T-helper 2 cell treated with Interferon-gamma antibody and Interleukin-4, amounts not matched to agents 5 μg/mL and 100 μg/mL, for 36 hours (primary cell): Measurements from ENCODE around the gene TP73.

ENCODE experiments used
- DNase-seq: peaks from one replicate; pipeline ENCODE4 v3.0.0; 2021; ENCODE audit warnings: low spot score
- H3K27ac Mint-ChIP-seq: one replicate; pipeline ENCODE4 v1.8.0; 2021; ENCODE audit warnings: mild to moderate bottlenecking, mixed read lengths
- H3K27me3 Mint-ChIP-seq: one replicate; pipeline ENCODE4 v1.8.0; 2021; ENCODE audit warnings: low read depth, mixed read lengths
- H3K36me3 Mint-ChIP-seq: one replicate; pipeline ENCODE4 v1.8.0; 2021; ENCODE audit warnings: low read depth, mixed read lengths
- H3K4me1 Mint-ChIP-seq: one replicate; pipeline ENCODE4 v1.8.0; 2021; ENCODE audit warnings: low read depth, mixed read lengths
- H3K4me3 Mint-ChIP-seq: one replicate; pipeline ENCODE4 v1.8.0; 2022; ENCODE audit warnings: mild to moderate bottlenecking, moderate library complexity, mixed read lengths
- H3K9me3 Mint-ChIP-seq: one replicate; pipeline ENCODE4 v1.8.0; 2021; ENCODE audit warnings: mixed read lengths

The TP73 gene

DNA sequence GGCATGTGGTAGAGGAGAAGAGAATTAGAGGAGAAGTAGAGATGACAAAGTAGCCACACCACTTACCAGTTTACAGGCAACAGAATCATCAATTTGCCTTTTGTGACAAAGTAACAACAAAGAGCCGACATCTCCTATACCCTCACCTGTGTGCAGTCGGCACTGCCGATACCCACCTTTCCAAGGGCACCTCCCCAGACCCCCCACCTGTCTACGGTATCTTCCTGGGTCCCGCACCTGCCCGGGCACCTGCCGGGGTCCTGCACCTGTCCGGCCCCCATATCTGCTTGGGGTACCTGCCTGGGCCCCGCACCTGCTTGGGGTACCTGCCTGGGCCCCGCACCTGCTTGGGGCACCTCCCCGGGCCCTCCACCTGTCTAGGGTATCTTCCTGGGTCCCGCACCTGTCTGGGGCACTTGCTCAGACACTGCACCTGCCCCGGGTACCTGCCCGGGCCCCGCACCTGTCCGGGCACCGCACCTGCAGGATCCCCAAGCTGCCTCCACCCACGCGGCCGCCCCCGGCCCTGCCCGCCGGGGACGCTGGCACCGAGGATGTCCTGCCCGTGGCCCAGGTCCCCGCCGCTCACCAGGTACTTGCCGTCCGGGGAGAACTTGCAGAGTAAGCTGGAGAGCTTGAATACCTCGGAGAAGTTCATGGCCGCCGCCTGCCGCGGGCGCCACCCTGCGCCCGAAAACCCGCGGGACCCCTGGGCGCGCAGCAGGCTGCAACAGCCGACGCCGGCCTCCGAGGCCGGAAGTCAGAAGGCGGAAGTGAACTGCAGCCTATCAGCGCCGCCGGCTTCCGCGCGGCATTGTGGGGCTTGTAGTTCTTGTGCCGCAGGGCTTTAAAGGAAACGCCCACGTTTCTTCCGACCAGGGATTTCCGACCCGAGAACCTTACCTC lies 2.7 kb upstream of the TP73 start, which contains the start of gene WRAP73:
Gene WRAP73, minus strand, starts transcription at position 762 of the 906 bp plus-strand sequence. Its CDS starts 104 bp downstream, at position 658.
- DNase-seq = peak; percentile 93
- Mint-ChIP-seq H3K27me3 (peaks cover 25% of the 10 kb centered on the region), H3K4me1 (peaks cover 17% of the 10 kb centered on the region), H3K36me3 (peaks cover 12% of the 10 kb centered on the region), H3K4me3 (peak within 1 kb of the TSS; percentile 82), H3K9me3 (no peaks in the 10 kb centered on the region), H3K27ac (peak within 1 kb of the TSS; percentile 41)

GRCh38 chr1:3650248-3651025 lies 1.9 kb upstream of the TP73 start:
- DNase-seq = no peak
- H3K27ac Mint-ChIP-seq = no peak overlapping the region
- peaks cover 17% of the 10 kb centered on the region for H3K4me1 Mint-ChIP-seq
- no peaks in the 10 kb centered on the region for H3K9me3 Mint-ChIP-seq
- peak overlapping the region; percentile 82 for H3K4me3 Mint-ChIP-seq
- H3K36me3 Mint-ChIP-seq = peaks cover 12% of the 10 kb centered on the region
- peaks cover 33% of the 10 kb centered on the region for H3K27me3 Mint-ChIP-seq

DNA sequence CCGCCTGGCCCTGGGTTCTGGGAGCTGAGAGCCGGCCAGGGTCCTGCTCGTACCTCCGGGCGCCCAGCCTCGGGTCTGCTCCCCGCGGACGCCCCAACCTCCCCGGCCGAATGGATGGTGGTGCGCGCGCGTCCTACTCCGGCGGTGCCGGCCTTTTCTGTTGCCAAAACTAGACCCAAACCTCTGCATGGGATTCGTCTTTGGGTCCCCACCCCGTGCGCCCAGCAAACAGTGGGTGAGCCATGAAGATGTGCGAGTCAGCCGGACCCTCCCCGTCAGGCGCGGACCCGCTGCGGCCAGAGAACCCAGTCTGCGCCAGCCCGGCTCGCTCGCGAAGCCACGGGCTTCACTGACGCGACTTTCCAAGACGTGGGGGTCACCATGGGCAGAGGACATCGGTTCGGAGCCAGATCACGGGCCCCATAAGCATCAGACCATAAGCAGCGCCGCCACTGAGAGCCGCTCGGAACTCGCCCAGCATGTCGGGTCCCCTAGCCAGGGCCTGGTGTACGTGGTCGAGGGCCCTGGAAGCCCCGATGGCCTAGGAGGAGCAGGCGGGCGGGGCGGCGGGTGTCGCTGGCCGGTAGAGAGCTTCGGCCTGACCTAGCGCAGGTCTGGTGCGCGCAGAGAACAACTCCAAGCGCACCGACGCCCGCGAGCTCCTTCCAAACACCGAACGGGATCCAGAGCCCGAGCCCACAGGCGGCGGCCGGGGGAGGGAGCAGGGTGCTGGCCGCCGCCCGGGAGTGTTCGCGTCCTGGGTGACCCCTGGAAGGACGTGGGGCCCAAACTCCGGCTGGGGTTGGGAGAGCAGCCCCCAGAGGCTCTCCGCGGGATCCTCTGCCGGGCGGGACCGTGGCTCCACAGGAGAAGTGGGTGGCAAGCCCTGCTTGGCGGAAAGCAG lies 1.0 kb upstream of the TP73 start:
- peaks cover 40% of the 10 kb centered on the region for H3K27me3 Mint-ChIP-seq
- H3K9me3 Mint-ChIP-seq = no peaks in the 10 kb centered on the region
- peaks cover 17% of the 10 kb centered on the region for H3K4me1 Mint-ChIP-seq
- H3K4me3 Mint-ChIP-seq = peak overlapping the region; percentile 42
- no peak for DNase-seq
- peaks cover 9% of the 10 kb centered on the region for H3K36me3 Mint-ChIP-seq
- H3K27ac Mint-ChIP-seq = no peak overlapping the region

- H3K27me3 Mint-ChIP-seq = peaks cover 49% of the 10 kb centered on the region
Observed at GRCh38 chr1:3652548-3653285, 401 bp downstream of the TP73 start.

DNA sequence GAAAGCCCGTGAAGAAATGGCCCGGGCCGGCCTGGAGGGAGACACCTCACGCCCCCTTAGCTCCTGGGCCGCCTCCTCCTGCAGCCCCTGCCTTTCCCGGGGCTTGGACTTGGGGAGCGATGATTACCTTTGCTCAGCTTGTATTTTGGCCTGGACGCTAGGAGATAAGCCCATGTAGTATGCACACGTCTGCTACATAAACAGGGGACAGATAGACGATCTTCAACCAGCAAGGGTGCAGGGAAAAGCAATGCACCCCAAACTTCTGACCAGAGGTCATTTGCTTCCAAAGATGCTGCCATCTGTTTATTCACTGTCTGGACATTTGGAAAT lies 936 bp downstream of the TP73 start:
- H3K4me3 Mint-ChIP-seq = peak overlapping the region; percentile 32
- H3K27me3 Mint-ChIP-seq = peaks cover 53% of the 10 kb centered on the region
- peaks cover 12% of the 10 kb centered on the region for H3K4me1 Mint-ChIP-seq
- DNase-seq = no peak
- no peaks in the 10 kb centered on the region for H3K9me3 Mint-ChIP-seq
- no peaks in the 10 kb centered on the region for H3K36me3 Mint-ChIP-seq
- no peak overlapping the region for H3K27ac Mint-ChIP-seq

More at GRCh38 chr1:3652548-3653285, 401 bp downstream of the TP73 start:
- H3K27ac Mint-ChIP-seq = no peak overlapping the region
- peaks cover 5% of the 10 kb centered on the region for H3K36me3 Mint-ChIP-seq
- H3K4me1 Mint-ChIP-seq = peaks cover 16% of the 10 kb centered on the region
- DNase-seq = peak; percentile 15
- peak overlapping the region; percentile 21 for H3K4me3 Mint-ChIP-seq
- H3K9me3 Mint-ChIP-seq = no peaks in the 10 kb centered on the region

DNA sequence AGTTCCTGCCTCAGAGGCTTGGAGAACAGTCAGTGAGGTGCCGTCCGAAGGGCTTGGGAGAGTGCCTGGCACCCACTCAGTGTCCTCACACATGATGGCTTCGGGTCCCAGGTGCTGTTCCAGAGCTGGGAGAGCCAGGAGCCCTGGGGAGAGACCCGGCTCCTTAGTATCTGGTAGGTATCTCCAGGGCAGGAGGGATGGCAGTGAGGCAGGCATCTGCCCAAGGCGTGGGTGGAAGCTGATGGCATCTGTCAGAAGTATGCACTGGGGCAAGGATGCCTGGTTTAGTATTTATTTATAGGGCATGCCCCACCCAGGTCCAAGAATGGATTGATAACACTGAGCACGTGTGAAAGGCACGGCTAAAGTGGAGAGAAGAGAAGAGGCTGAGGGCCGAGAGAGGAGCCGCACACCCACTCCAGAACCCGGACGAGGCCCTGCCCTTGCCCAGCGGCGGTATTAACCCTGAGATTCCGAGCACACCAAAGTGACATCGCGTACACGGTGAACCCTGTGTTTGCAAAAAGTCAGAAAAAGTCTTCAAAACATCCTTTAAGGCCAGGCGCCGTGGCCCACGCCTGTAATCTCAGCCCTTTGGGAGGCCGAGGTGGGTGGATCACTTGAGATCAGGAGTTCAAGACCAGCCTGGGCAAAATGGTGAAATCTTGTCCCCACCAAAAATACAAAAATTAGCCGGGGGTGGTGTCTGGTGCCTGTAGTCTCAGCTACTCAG lies 2.4 kb downstream of the TP73 start:
- no peaks in the 10 kb centered on the region for H3K9me3 Mint-ChIP-seq
- no peak overlapping the region for H3K27ac Mint-ChIP-seq
- H3K4me3 Mint-ChIP-seq = no peak overlapping the region
- H3K4me1 Mint-ChIP-seq = peaks cover 2% of the 10 kb centered on the region
- DNase-seq = no peak
- no peaks in the 10 kb centered on the region for H3K36me3 Mint-ChIP-seq
- H3K27me3 Mint-ChIP-seq = peaks cover 57% of the 10 kb centered on the region

- Mint-ChIP-seq H3K27ac (no peak overlapping the region), H3K4me1 (no peaks in the 10 kb centered on the region), H3K36me3 (no peaks in the 10 kb centered on the region), H3K9me3 (no peaks in the 10 kb centered on the region), H3K4me3 (no peak overlapping the region), H3K27me3 (peaks cover 48% of the 10 kb centered on the region)
- no peak for DNase-seq
Observed at GRCh38 chr1:3656450-3657095, 4.3 kb downstream of the TP73 start.

- no peaks in the 10 kb centered on the region for H3K4me1 Mint-ChIP-seq
- H3K36me3 Mint-ChIP-seq = no peaks in the 10 kb centered on the region
- no peak for DNase-seq
- no peaks in the 10 kb centered on the region for H3K9me3 Mint-ChIP-seq
- H3K4me3 Mint-ChIP-seq = no peak overlapping the region
- no peak overlapping the region for H3K27ac Mint-ChIP-seq
- H3K27me3 Mint-ChIP-seq = peaks cover 48% of the 10 kb centered on the region
Observed at GRCh38 chr1:3657096-3657475, 4.8 kb downstream of the TP73 start.

- no peak for DNase-seq
- peaks cover 48% of the 10 kb centered on the region for H3K27me3 Mint-ChIP-seq
- H3K27ac Mint-ChIP-seq = no peak overlapping the region
- H3K4me3 Mint-ChIP-seq = no peak overlapping the region
- H3K9me3 Mint-ChIP-seq = no peaks in the 10 kb centered on the region
- H3K4me1 Mint-ChIP-seq = no peaks in the 10 kb centered on the region
- no peaks in the 10 kb centered on the region for H3K36me3 Mint-ChIP-seq
Observed at GRCh38 chr1:3657578-3658230, 5.4 kb downstream of the TP73 start.

DNA sequence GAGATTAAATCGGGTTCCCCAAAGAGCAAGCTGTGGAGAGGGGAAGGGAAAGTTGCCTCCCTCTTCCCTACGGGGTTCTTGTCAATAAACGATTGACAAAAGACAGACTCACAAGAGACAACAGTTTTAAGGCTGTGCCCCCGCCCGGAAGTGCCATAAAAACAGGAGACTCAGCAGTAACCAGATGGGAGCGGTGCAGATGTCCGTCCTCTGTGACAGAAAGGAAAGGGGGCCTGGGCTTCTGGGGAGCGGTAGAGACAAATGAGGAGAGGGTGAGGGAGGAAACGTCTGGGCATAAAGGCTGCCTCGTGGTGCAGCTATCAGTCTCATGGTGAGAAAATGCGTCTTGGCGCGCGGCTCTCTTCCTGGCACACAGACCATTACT lies 5.9 kb downstream of the TP73 start:
- Mint-ChIP-seq H3K27me3 (peaks cover 45% of the 10 kb centered on the region), H3K9me3 (no peaks in the 10 kb centered on the region), H3K36me3 (no peaks in the 10 kb centered on the region), H3K4me1 (no peaks in the 10 kb centered on the region), H3K27ac (no peak overlapping the region), H3K4me3 (no peak overlapping the region)
- no peak for DNase-seq

- DNase-seq = no peak
- H3K4me3 Mint-ChIP-seq = no peak overlapping the region
- H3K36me3 Mint-ChIP-seq = no peaks in the 10 kb centered on the region
- H3K27me3 Mint-ChIP-seq = peaks cover 36% of the 10 kb centered on the region
- no peaks in the 10 kb centered on the region for H3K4me1 Mint-ChIP-seq
- H3K9me3 Mint-ChIP-seq = no peaks in the 10 kb centered on the region
- H3K27ac Mint-ChIP-seq = no peak overlapping the region
Observed at GRCh38 chr1:3659093-3659492, 6.8 kb downstream of the TP73 start.

- no peak overlapping the region for H3K27ac Mint-ChIP-seq
- no peak for DNase-seq
- H3K4me1 Mint-ChIP-seq = no peaks in the 10 kb centered on the region
- H3K9me3 Mint-ChIP-seq = no peaks in the 10 kb centered on the region
- H3K4me3 Mint-ChIP-seq = no peak overlapping the region
- no peaks in the 10 kb centered on the region for H3K36me3 Mint-ChIP-seq
- H3K27me3 Mint-ChIP-seq = peaks cover 21% of the 10 kb centered on the region
Observed at GRCh38 chr1:3660704-3661103, 8.4 kb downstream of the TP73 start.
